Testis (tissue), 3 donors: ENCODE data around the gene SMOC1. TPM values are rescaled to one million over a fixed set of nuclear protein-coding genes. Genes with fewer than 3 reads are reported as not detected.

Experiments
- DNase-seq: peaks from one replicate; pipeline ENCODE4 v3.0.0-alpha.2; 2019
- H3K27ac ChIP-seq, 2 donors: fragments of 200-600 bp; sonication (generic); one replicate each; pipeline ENCODE4 v1.5.1; 2019
- H3K27me3 ChIP-seq: fragments of 200-600 bp; sonication (generic); one replicate; pipeline ENCODE4 v1.5.1; 2019
- H3K36me3 ChIP-seq: fragments of 200-600 bp; sonication (generic); one replicate; pipeline ENCODE4 v1.5.1; 2017; ENCODE audit warnings: low read depth; ENCODE audit errors: missing control alignments
- H3K4me1 ChIP-seq: fragments of 200-600 bp; sonication (generic); one replicate; pipeline ENCODE4 v1.5.1; 2019
- H3K4me3 ChIP-seq, 2 donors: fragments of 200-600 bp; sonication (generic); one replicate each; pipeline ENCODE4 v1.5.1; 2017 to 2019
- H3K9me3 ChIP-seq: fragments of 200-600 bp; sonication (generic); one replicate; pipeline ENCODE4 v1.5.1; 2017
- CTCF ChIP-seq, 3 experiments: fragments of 450-650 bp in 2 of 3; fragments of 200-600 bp in 1 of 3; sonication (generic) in 1 of 3; IDR thresholded peaks; one replicate each; pipeline ENCODE4 v1.5.1; 2016 to 2019; ENCODE audit warnings: antibody characterized with exemption in 3 of 3, mild to moderate bottlenecking in 2 of 3, moderate library complexity in 1 of 3
- POLR2A ChIP-seq: fragments of 450-650 bp; IDR thresholded peaks from one replicate; pipeline ENCODE4 v1.6.1; 2017; ENCODE audit warnings: antibody characterized with exemption, mild to moderate bottlenecking, moderate library complexity
- WGBS, 2 donors: methylation state at CpG; one replicate each; pipeline ENCODE4 v1.1.5; 2018; 5-methylcytosine and 5-hydroxymethylcytosine counted together
- intact Hi-C: fragments of 100-400 bp; cut with DNase I; formaldehyde crosslinking; loops from one replicate; pipeline ENCODE4 v1.15.1; 2023; ENCODE audit warnings: low total_unique reads
- polyA plus RNA-seq: library from polyadenylated mRNA; stranded (reverse); fragments of 350-450 nt; fragmentation: Illumina TruSeq; extraction: RNeasy Lipid Tissue Mini Kit (QIAGEN cat#74804); gene quantifications from one replicate; pipeline ENCODE4 v1.2.3, GENCODE V29; 2014; ENCODE audit warnings: low read depth, low replicate concordance; ENCODE audit not compliant: insufficient read depth
- total RNA-seq, 2 donors: library from RNA; depleted of rRNA; stranded (reverse); fragments of >200 nt; gene quantifications; one replicate each; pipeline ENCODE4 v1.2.3, GENCODE V29; 2016

The SMOC1 gene
- total and polyA plus RNA-seq, 3 donors from 2014 or later, result 88.2 to 248 (median 143) TPM

GRCh38 chr14:70061108-70061507 is 181.9 kb downstream of the SMOC1 start:
- H3K27ac ChIP-seq, result no peak overlapping the region
- H3K27me3 ChIP-seq, result no peaks in the 10 kb centered on the region
- TF ChIP-seq POLR2A (no peak), CTCF (IDR thresholded peaks at IDR 0.05) (no peak)
- H3K9me3 ChIP-seq, result no peaks in the 10 kb centered on the region
- intact Hi-C loops, result no loop called here
- H3K4me1 ChIP-seq, result no peaks in the 10 kb centered on the region
- no peak overlapping the region for H3K4me3 ChIP-seq
- 83 to 88% methylated on average over 2 of the region's 2 CpGs for WGBS, 2 donors
- no peaks in the 10 kb centered on the region for H3K36me3 ChIP-seq
- DNase-seq, result no peak

- H3K4me1 ChIP-seq, result no peaks in the 10 kb centered on the region
- no peak for DNase-seq
- no peaks in the 10 kb centered on the region for H3K36me3 ChIP-seq
- 72 to 77% methylated on average over 11 of the region's 11 CpGs for WGBS, 2 donors
- intact Hi-C loops, result no loop called here
- TF ChIP-seq CTCF (IDR thresholded peaks at IDR 0.05) (no peak), POLR2A (no peak)
- no peak overlapping the region for H3K27ac ChIP-seq
- H3K9me3 ChIP-seq, result no peaks in the 10 kb centered on the region
- no peaks in the 10 kb centered on the region for H3K27me3 ChIP-seq
- H3K4me3 ChIP-seq, result no peak overlapping the region
These were observed 185.1 kb downstream of the SMOC1 start for GRCh38 chr14:70064136-70064865.

GRCh38 chr14:70067810-70068209 is 188.6 kb downstream of the SMOC1 start:
- no peaks in the 10 kb centered on the region for H3K36me3 ChIP-seq
- TF ChIP-seq CTCF (IDR thresholded peaks at IDR 0.05) (no peak), POLR2A (no peak)
- no peaks in the 10 kb centered on the region for H3K9me3 ChIP-seq
- H3K4me3 ChIP-seq, result no peak overlapping the region
- H3K27me3 ChIP-seq, result no peaks in the 10 kb centered on the region
- H3K4me1 ChIP-seq, result no peaks in the 10 kb centered on the region
- intact Hi-C loops, result no loop called here
- 94% methylated on average over 5 of the region's 5 CpGs for WGBS, 2 donors
- DNase-seq, result no peak
- H3K27ac ChIP-seq, result no peak overlapping the region

- intact Hi-C loops, result no loop called here
- TF ChIP-seq POLR2A, result no peak
- no peak for TF ChIP-seq CTCF (IDR thresholded peaks at IDR 0.05)
- H3K36me3 ChIP-seq, result no peaks in the 10 kb centered on the region
- H3K4me3 ChIP-seq, result no peak overlapping the region
- WGBS, 2 donors, result 68 to 70% methylated on average over 5 of the region's 5 CpGs
- H3K27ac ChIP-seq, result no peak overlapping the region
- no peaks in the 10 kb centered on the region for H3K9me3 ChIP-seq
- no peak for DNase-seq
- no peaks in the 10 kb centered on the region for H3K4me1 ChIP-seq
- no peaks in the 10 kb centered on the region for H3K27me3 ChIP-seq
These were observed 190.0 kb downstream of the SMOC1 start for GRCh38 chr14:70069186-70069585.
